SU-DHL-6 (cell line): ENCODE results near the gene OR1N1.

Experiments used
- H2AFZ ChIP-seq: fragments of 200-600 bp; sonication (generic); 2 replicates; pipeline ENCODE4 v1.6.1; 2014; ENCODE audit warnings: low read depth, mild to moderate bottlenecking, moderate library complexity, mixed read lengths, antibody characterized with exemption, low read length; ENCODE audit not compliant: severe bottlenecking
- H3F3A ChIP-seq: fragments of 200-600 bp; shearing (Covaris generic); 2 replicates; pipeline ENCODE4 v1.6.0; 2016; ENCODE audit warnings: antibody characterized with exemption, mild to moderate bottlenecking; ENCODE audit not compliant: insufficient read depth
- H3K27ac ChIP-seq: fragments of 200-600 bp; sonication (generic); 2 replicates; pipeline ENCODE4 v1.5.1; 2016; ENCODE audit warnings: low read depth, mild to moderate bottlenecking, low read length, moderate library complexity, mixed read lengths
- H3K27me3 ChIP-seq: fragments of 200-600 bp; sonication (generic), shearing (Covaris generic); 2 replicates; pipeline ENCODE4 v1.6.0; 2014; ENCODE audit warnings: mild to moderate bottlenecking, low read length
- H3K36me3 ChIP-seq: fragments of 200-600 bp; sonication (generic); 2 replicates; pipeline ENCODE4 v1.6.1; 2014; ENCODE audit warnings: mild to moderate bottlenecking, low read length, mixed read lengths
- H3K4me2 ChIP-seq: fragments of 300-600, 200-600 bp; shearing (Covaris generic), sonication (generic); 2 replicates; pipeline ENCODE4 v1.6.0; 2014; ENCODE audit warnings: low read length, low read depth, mild to moderate bottlenecking; ENCODE audit not compliant: poor library complexity, severe bottlenecking
- H3K4me3 ChIP-seq: fragments of 200-600 bp; sonication (generic); 2 replicates; pipeline ENCODE4 v1.5.1; 2014; ENCODE audit warnings: antibody characterized with exemption, low read length, mild to moderate bottlenecking, mixed read lengths; ENCODE audit not compliant: insufficient read depth, poor library complexity, severe bottlenecking
- H3K79me2 ChIP-seq: fragments of 200-600 bp; sonication (generic); 2 replicates; pipeline ENCODE4 v1.6.1; 2014; ENCODE audit warnings: mild to moderate bottlenecking, low read length, moderate library complexity; ENCODE audit not compliant: insufficient read depth
- H3K9ac ChIP-seq: fragments of 200-600 bp; sonication (generic); 2 replicates; pipeline ENCODE4 v1.7.0; 2014; ENCODE audit warnings: mild to moderate bottlenecking, low read length
- H3K9me2 ChIP-seq: fragments of 200-600 bp; sonication (generic); replicated peaks from 2 replicates; pipeline ENCODE4 v1.6.1; 2014; ENCODE audit warnings: low read length; ENCODE audit not compliant: insufficient read depth
- H3K9me3 ChIP-seq: fragments of 200-600 bp; sonication (generic); 2 replicates; pipeline ENCODE4 v1.6.1; 2014; ENCODE audit warnings: low read length, mixed read lengths; ENCODE audit not compliant: insufficient read depth
- H4K20me1 ChIP-seq: fragments of 200-600 bp; sonication (generic); 2 replicates; pipeline ENCODE4 v1.6.1; 2014; ENCODE audit warnings: low read depth, mild to moderate bottlenecking, antibody characterized with exemption, low read length, moderate library complexity, mixed read lengths
- CTCF ChIP-seq: fragments of 200-600 bp; sonication (generic); IDR thresholded peaks from one replicate; pipeline ENCODE4 v1.5.1; 2017; ENCODE audit warnings: antibody characterized with exemption, mild to moderate bottlenecking, low read length, moderate library complexity; ENCODE audit not compliant: insufficient read depth, poor library complexity, severe bottlenecking
- EZH2phosphoT487 ChIP-seq: fragments of 200-600 bp; sonication (generic), shearing (Covaris generic); conservative IDR thresholded peaks from 2 replicates; pipeline ENCODE4 v1.6.1; 2018; ENCODE audit warnings: mild to moderate bottlenecking, antibody characterized with exemption, low read length, moderate library complexity, mixed read lengths

Gene OR1N1

GRCh38 chr9:122518841-122519240, 8.3 kb downstream of the OR1N1 start, which contains the start of gene OR1J4:
Gene OR1J4, plus strand, starts transcription at chr9:122519141. Its CDS starts 0 bp downstream, at chr9:122519141.
- Histone ChIP-seq H3K4me3 (no peak within 1 kb of the TSS), H3K79me2 (no peaks in the 10 kb centered on the region), H3K27ac (no peak within 1 kb of the TSS), H3K36me3 (no peaks in the 10 kb centered on the region), H2AFZ (no peak within 1 kb of the TSS), H4K20me1 (no peaks in the 10 kb centered on the region), H3K9ac (no peak within 1 kb of the TSS), H3K9me3 (no peaks in the 10 kb centered on the region), H3K9me2 (no peaks in the 10 kb centered on the region), H3K27me3 (no peaks in the 10 kb centered on the region), H3F3A (no peaks in the 10 kb centered on the region), H3K4me2 (no peak within 1 kb of the TSS)
- TF ChIP-seq EZH2phosphoT487 (no peak), CTCF (no peak)

DNA sequence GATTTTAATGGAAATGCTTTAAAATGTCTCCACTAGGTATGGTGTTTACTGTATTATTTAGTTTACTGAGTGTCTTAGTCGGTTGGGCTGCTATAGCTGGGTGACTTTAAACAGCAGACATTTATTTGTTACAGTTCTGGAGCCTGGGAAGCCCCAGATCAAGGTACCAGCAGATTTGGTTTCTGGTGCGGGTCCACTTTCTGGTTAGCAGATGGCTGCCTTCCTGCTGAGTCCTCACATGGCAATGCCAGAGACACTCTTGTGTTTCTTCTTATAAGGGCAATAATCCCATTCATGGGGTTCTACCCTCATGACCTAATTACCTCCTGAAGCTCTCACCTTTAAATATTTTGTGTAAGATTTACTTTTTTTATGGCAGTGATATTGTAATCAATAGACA, 8.9 kb downstream of the OR1N1 start:
- H3K9ac ChIP-seq, result no peak overlapping the region
- H3F3A ChIP-seq, result no peaks in the 10 kb centered on the region
- H3K9me3 ChIP-seq, result no peaks in the 10 kb centered on the region
- no peak overlapping the region for H2AFZ ChIP-seq
- H3K4me2 ChIP-seq, result no peak overlapping the region
- H4K20me1 ChIP-seq, result no peaks in the 10 kb centered on the region
- H3K36me3 ChIP-seq, result no peaks in the 10 kb centered on the region
- no peak overlapping the region for H3K27ac ChIP-seq
- TF ChIP-seq CTCF, result no peak
- TF ChIP-seq EZH2phosphoT487, result no peak
- H3K27me3 ChIP-seq, result no peaks in the 10 kb centered on the region
- no peaks in the 10 kb centered on the region for H3K79me2 ChIP-seq
- no peaks in the 10 kb centered on the region for H3K9me2 ChIP-seq
- no peak overlapping the region for H3K4me3 ChIP-seq

DNA sequence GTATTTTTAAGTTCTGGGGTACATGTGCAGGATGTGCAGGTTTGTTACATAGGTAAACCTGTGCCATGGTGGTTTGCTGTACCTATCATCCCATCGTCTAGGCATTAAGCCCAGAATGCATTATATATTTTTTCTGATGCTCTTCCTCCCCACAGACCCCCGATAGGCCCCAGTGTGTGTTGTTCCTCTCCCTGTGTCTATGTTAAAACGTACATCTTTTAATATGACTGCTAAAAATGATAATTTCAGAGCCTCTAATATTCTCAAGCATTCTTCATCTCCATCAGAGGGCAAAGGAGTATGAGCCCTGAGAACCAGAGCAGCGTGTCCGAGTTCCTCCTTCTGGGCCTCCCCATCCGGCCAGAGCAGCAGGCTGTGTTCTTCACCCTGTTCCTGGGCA, 16.6 kb downstream of the OR1N1 start, which contains the start of gene OR1J2:
TSS of gene OR1J2 (plus strand) at position 301 of the 400 bp plus-strand sequence. CDS start at position 301, 0 bp downstream.
- TF ChIP-seq CTCF (no peak), EZH2phosphoT487 (no peak)
- Histone ChIP-seq H3K36me3 (no peaks in the 10 kb centered on the region), H3K4me2 (no peak within 1 kb of the TSS), H3K27ac (no peak within 1 kb of the TSS), H3K9ac (no peak within 1 kb of the TSS), H3K79me2 (no peaks in the 10 kb centered on the region), H4K20me1 (no peaks in the 10 kb centered on the region), H3K9me2 (no peaks in the 10 kb centered on the region), H3K4me3 (no peak within 1 kb of the TSS), H3F3A (no peaks in the 10 kb centered on the region), H3K9me3 (no peaks in the 10 kb centered on the region), H3K27me3 (no peaks in the 10 kb centered on the region), H2AFZ (no peak within 1 kb of the TSS)
